ENCODE results near the gene LDLRAD3. TPM values are rescaled to one million over a fixed set of nuclear protein-coding genes. Genes with fewer than 3 reads are reported as not detected.

LDLRAD3 gene
- total and polyA plus RNA-seq, 4 donors, result 2.2 to 14.3 (median 9.9) TPM

DNA sequence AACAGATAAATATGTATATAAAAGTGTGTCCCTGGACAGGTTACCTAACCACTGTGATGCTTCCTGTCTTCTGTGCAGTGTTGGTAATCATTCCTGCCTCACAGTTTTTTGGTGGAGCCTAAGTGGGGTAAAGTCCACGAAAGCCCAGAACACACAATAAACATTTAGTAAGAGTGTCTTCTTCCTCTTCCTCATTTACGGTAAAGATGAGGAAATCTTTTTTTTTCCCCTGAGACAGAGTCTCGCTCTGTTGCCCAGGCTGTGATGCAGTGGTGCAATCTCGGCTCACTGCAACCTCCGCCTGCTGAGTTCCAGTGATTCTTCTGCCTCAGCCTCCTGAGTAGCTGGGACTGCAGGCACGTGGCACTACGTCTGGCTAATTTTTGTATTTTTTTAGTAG lies 117.1 kb downstream of the LDLRAD3 start:
- 55 to 74% methylated on average over 7 of the region's 7 CpGs for whole genome bisulfite sequencing, 2 donors
- H3K4me3 ChIP-seq, result no peak overlapping the region
- no peaks in the 10 kb centered on the region for H3K36me3 ChIP-seq (ENCODE audit: control insufficient read depth in 4 of 4, insufficient read depth in 4 of 4, low read length in 4 of 4)
- H3K4me1 ChIP-seq (ENCODE audit: control insufficient read depth in 5 of 5, insufficient read depth in 5 of 5, low read length in 5 of 5), result peaks cover 0 to 3% (median 0%) of the 10 kb centered on the region in 5 donors
- H3K27me3 ChIP-seq (ENCODE audit: control insufficient read depth in 3 of 3, insufficient read depth in 3 of 3, low read length in 2 of 3), result no peaks in the 10 kb centered on the region
- no peak overlapping the region for H3K9ac ChIP-seq (ENCODE audit: insufficient read depth in 1 of 2, low read length in 2 of 2)
- no peak overlapping the region for H3K27ac ChIP-seq (ENCODE audit: low read depth in 1 of 2, low read length in 1 of 2)
- ATAC-seq (ENCODE audit: insufficient read depth, low FRiP score) (no peak), DNase-seq (no peak)
- TF ChIP-seq, protein P1, sequence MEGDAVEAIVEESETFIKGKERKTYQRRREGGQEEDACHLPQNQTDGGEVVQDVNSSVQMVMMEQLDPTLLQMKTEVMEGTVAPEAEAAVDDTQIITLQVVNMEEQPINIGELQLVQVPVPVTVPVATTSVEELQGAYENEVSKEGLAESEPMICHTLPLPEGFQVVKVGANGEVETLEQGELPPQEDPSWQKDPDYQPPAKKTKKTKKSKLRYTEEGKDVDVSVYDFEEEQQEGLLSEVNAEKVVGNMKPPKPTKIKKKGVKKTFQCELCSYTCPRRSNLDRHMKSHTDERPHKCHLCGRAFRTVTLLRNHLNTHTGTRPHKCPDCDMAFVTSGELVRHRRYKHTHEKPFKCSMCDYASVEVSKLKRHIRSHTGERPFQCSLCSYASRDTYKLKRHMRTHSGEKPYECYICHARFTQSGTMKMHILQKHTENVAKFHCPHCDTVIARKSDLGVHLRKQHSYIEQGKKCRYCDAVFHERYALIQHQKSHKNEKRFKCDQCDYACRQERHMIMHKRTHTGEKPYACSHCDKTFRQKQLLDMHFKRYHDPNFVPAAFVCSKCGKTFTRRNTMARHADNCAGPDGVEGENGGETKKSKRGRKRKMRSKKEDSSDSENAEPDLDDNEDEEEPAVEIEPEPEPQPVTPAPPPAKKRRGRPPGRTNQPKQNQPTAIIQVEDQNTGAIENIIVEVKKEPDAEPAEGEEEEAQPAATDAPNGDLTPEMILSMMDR (IDR thresholded peaks at IDR 0.05; ENCODE audit: control extremely low read depth, extremely low read depth), result no peak
- peaks cover 0 to 8% (median 5%) of the 10 kb centered on the region in 4 donors for H3K9me3 ChIP-seq (ENCODE audit: control insufficient read depth in 4 of 4, insufficient read depth in 3 of 4, low read length in 3 of 4)

DNA sequence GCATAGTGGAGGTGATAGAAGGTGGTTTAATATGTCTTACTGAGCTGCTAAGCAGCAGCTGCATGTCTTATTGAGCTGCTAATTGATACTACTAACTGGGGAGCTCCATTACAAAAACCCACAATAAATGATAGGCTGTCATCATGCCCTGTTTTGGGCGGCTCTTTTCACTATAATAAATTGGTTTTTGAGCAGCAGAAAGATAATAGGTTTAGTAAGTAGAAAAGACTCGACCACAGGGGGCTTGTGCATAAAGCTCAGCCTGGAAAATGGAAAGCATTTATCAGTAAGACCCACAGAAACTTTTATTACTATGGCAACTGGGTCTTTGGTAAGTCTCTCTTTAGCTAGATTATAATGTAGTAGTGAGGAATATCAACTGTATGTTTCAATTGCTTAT lies 117.6 kb downstream of the LDLRAD3 start:
- WGBS, 2 donors, result 79 to 88% methylated on average over 2 of the region's 2 CpGs
- Histone ChIP-seq H3K27me3 (ENCODE audit: control insufficient read depth in 3 of 3, insufficient read depth in 3 of 3, low read length in 2 of 3) (no peaks in the 10 kb centered on the region), H3K36me3 (ENCODE audit: control insufficient read depth in 4 of 4, insufficient read depth in 4 of 4, low read length in 4 of 4) (no peaks in the 10 kb centered on the region), H3K4me3 (no peak overlapping the region), H3K4me1 (ENCODE audit: control insufficient read depth in 5 of 5, insufficient read depth in 5 of 5, low read length in 5 of 5) (peaks cover 0 to 3% (median 0%) of the 10 kb centered on the region in 5 donors), H3K27ac (ENCODE audit: low read depth in 1 of 2, low read length in 1 of 2) (no peak overlapping the region), H3K9ac (ENCODE audit: insufficient read depth in 1 of 2, low read length in 2 of 2) (no peak overlapping the region), H3K9me3 (ENCODE audit: control insufficient read depth in 4 of 4, insufficient read depth in 3 of 4, low read length in 3 of 4) (peaks cover 0 to 8% (median 5%) of the 10 kb centered on the region in 4 donors)
- ATAC-seq (ENCODE audit: insufficient read depth, low FRiP score) (no peak), DNase-seq (no peak)
- TF ChIP-seq, protein P1 (IDR thresholded peaks at IDR 0.05; ENCODE audit: control extremely low read depth, extremely low read depth), result no peak

DNA sequence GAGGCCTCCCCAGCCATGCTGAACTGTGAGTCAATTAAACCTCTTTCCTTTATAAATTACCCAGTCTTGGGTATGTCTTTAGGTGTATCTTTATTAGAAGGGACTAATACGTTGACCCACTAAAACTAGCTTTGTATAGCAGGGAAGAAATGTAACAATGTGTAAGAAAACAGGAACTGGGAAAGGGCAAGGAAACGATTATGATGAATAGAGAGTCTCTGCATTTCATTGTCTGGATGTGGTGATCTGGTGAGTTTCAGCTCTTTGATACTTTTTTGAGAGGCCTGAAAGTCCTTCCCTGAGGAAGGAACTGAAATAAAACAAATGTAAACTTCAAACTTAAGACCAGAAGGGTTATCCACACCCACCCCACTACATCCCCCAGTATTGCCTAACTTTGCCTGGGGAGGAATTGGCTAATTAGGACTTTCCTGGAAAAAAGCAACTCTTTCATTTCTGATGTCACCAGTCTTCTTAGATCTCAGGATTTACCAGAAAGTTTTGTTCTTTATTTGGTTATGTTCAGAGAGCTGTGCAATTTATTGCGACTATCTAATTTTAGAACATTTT lies 119.0 kb downstream of the LDLRAD3 start:
- peaks cover 0 to 1% (median 0%) of the 10 kb centered on the region in 5 donors for H3K4me1 ChIP-seq (ENCODE audit: control insufficient read depth in 5 of 5, insufficient read depth in 5 of 5, low read length in 5 of 5)
- H3K9ac ChIP-seq (ENCODE audit: insufficient read depth in 1 of 2, low read length in 2 of 2), result no peak overlapping the region
- no peak overlapping the region for H3K4me3 ChIP-seq
- H3K36me3 ChIP-seq (ENCODE audit: control insufficient read depth in 4 of 4, insufficient read depth in 4 of 4, low read length in 4 of 4), result no peaks in the 10 kb centered on the region
- H3K27ac ChIP-seq (ENCODE audit: low read depth in 1 of 2, low read length in 1 of 2), result no peak overlapping the region
- peaks cover 3 to 13% (median 6%) of the 10 kb centered on the region in 4 donors for H3K9me3 ChIP-seq (ENCODE audit: control insufficient read depth in 4 of 4, insufficient read depth in 3 of 4, low read length in 3 of 4)
- DNase-seq, result no peak
- 58 to 61% methylated on average over 3 of the region's 3 CpGs for WGBS, 2 donors
- TF ChIP-seq, protein P1 (IDR thresholded peaks at IDR 0.05; ENCODE audit: control extremely low read depth, extremely low read depth), result no peak
- ATAC-seq (ENCODE audit: insufficient read depth, low FRiP score), result no peak
- H3K27me3 ChIP-seq (ENCODE audit: control insufficient read depth in 3 of 3, insufficient read depth in 3 of 3, low read length in 2 of 3), result no peaks in the 10 kb centered on the region

DNA sequence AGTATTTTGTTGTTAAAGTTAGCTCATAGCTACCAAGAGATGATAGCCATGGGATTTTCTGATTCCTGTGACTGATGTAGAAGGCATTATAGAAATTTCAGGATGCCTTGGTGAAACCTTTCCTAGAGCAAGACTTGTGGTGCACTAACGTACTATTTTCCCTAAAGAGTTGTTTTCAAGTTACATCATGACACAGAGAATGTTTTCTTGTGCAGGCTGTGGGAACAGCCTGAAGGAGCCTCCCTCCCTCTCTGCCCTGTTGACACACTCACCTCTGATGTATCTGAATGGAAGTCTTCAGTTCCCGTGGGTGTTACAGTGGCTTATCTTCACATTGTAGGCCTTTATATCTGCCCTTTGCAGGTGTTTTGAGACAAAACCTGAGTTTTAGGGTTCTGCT lies 121.6 kb downstream of the LDLRAD3 start:
- H3K4me1 ChIP-seq (ENCODE audit: control insufficient read depth in 5 of 5, insufficient read depth in 5 of 5, low read length in 5 of 5), result no peaks in the 10 kb centered on the region
- H3K4me3 ChIP-seq, result no peak overlapping the region
- TF ChIP-seq, protein P1 (IDR thresholded peaks at IDR 0.05; ENCODE audit: control extremely low read depth, extremely low read depth), result no peak
- ATAC-seq (ENCODE audit: insufficient read depth, low FRiP score), result no peak
- peaks cover 3 to 5% (median 3%) of the 10 kb centered on the region in 4 donors for H3K9me3 ChIP-seq (ENCODE audit: control insufficient read depth in 4 of 4, insufficient read depth in 3 of 4, low read length in 3 of 4)
- 83 to 95% methylated on average over 2 of the region's 2 CpGs for WGBS, 2 donors
- H3K36me3 ChIP-seq (ENCODE audit: control insufficient read depth in 4 of 4, insufficient read depth in 4 of 4, low read length in 4 of 4), result no peaks in the 10 kb centered on the region
- H3K9ac ChIP-seq (ENCODE audit: insufficient read depth in 1 of 2, low read length in 2 of 2), result no peak overlapping the region
- DNase-seq, result no peak
- H3K27me3 ChIP-seq (ENCODE audit: control insufficient read depth in 3 of 3, insufficient read depth in 3 of 3, low read length in 2 of 3), result no peaks in the 10 kb centered on the region
- no peak overlapping the region for H3K27ac ChIP-seq (ENCODE audit: low read depth in 1 of 2, low read length in 1 of 2)

All from lung (tissue), 12 donors.